ENCODE results near the gene CLEC11A. TPM values are rescaled to one million over a fixed set of nuclear protein-coding genes. Genes with fewer than 3 reads are reported as not detected.

The CLEC11A gene
- total and polyA plus RNA-seq, 2 of the 8 experiments (the other 6 are each of a cell fraction or from before 2014, with no cell fraction given) = 4.3 to 17.4 TPM

DNA sequence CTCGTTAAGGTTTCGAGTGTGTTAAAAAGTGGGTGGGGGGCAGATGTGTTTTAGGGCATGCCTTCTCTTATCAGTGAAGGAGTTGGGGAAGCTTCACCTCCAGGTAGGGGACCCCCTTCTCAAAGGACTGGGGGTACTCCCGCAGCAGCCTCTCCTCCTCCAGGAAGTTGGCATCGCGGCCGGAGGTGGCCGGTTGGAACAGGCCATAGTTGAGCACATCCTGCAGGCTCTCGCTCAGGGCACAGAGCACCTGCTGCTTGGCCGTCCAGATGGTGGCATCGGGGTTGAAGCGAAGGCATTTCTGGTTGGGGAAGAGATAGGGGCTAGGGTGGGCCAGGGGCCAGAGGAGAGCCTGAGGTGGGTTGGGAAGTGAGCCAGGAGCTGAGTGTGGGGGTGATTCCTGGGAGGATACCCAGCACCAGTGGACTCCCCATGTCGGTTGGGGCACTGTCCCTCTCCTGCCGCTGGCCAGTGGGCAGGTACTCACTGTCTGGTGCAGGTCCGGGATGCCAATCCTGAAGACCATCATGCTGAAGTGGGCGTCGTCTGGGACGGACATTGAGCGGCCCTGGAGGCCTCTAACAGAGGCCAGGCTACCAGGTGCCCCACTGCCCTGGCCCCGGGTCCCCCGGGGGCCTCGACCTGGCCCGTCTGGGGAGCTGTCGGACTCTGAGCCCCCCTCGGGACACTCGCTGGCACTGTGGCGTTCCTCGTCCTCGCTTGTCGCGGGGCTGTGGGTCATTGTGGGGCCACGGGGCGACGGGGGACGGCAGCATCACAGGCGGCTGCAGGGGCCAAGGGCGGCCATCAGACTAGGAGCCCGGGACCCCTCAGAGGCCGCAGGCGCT, 6.8 kb upstream of the CLEC11A start:
- H3K4me2 ChIP-seq (ENCODE audit: insufficient read depth in 1 of 2, low read depth in 2 of 2, low read length in 2 of 2) = no peak overlapping the region
- peaks cover 5 to 21% (median 10%) of the 10 kb centered on the region in 4 experiments for H3K4me1 ChIP-seq (replicated peaks in 1 of 4; ENCODE audit: control insufficient read depth in 3 of 4, insufficient read depth in 4 of 4, low read length in 3 of 4)
- no peak overlapping the region for H2BK120ac ChIP-seq (replicated peaks; ENCODE audit: low read depth, low read length)
- H3K79me2 ChIP-seq (ENCODE audit: control insufficient read depth in 1 of 2, insufficient read depth in 2 of 2, low read length in 2 of 2) = no peaks in the 10 kb centered on the region
- H2BK15ac ChIP-seq (ENCODE audit: low read length) = no peak overlapping the region
- no peak overlapping the region for H2AFZ ChIP-seq (ENCODE audit: low read length)
- H3K36me3 ChIP-seq (ENCODE audit: control insufficient read depth in 2 of 4, insufficient read depth in 4 of 4, low read length in 3 of 4) = no peaks in the 10 kb centered on the region; a peak in 2 of 8 replicates
- DNase-seq (ENCODE audit: low read depth in 1 of 2, low spot score in 2 of 2) (no peak), FAIRE-seq (no peak)
- no peak overlapping the region for H4K5ac ChIP-seq (ENCODE audit: insufficient read length, low read depth, low read length)
- ChIA-PET CTCF (ENCODE audit: partially characterized antibody) (interaction anchor here (0.8 to 2.1 kb wide), 9 partner anchors 9 to 167 kb away, joined by 3 to 7 read pairs (median 3); no protein-coding TSS in a partner anchor), POLR2A (ENCODE audit: partially characterized antibody) (interaction anchor here (0.9 to 1.7 kb wide), 6 partner anchors 11 to 86 kb away, joined by 3 to 4 read pairs (median 4); partner anchors contain the start of gene ACP4)
- H3K79me1 ChIP-seq (ENCODE audit: low read depth, low read length) = no peaks in the 10 kb centered on the region
- H3K23me2 ChIP-seq (ENCODE audit: low read depth, low read length) = peaks cover 3% of the 10 kb centered on the region; the same call in 1 of the 2 replicates
- no peak overlapping the region for H3K4me3 ChIP-seq (ENCODE audit: extremely low read depth in 1 of 4, insufficient read depth in 2 of 4, low read depth in 3 of 4, low read length in 4 of 4)
- no peak overlapping the region for H3K56ac ChIP-seq (replicated peaks; ENCODE audit: insufficient read length, low read depth, low read length)
- H2BK5ac ChIP-seq (ENCODE audit: low read depth, low read length) = no peak overlapping the region
- no peak overlapping the region for H3K23ac ChIP-seq (ENCODE audit: insufficient read length)
- H3K9me3 ChIP-seq (ENCODE audit: insufficient read depth in 2 of 2, low read depth in 1 of 2, low read length in 1 of 2) = no peaks in the 10 kb centered on the region
- H2BK12ac ChIP-seq (ENCODE audit: low read depth, low read length) = 0 out of 2 replicates have a peak overlapping the region, but pooled peaks have one; percentile 75
- WGBS, 2 experiments (ENCODE audit: extremely low coverage in 1 of 2, insufficient coverage in 1 of 2, insufficient read length in 1 of 2, insufficient replicate concordance in 2 of 2, low coverage in 1 of 2, low lambda C conversion rate in 2 of 2, missing lambda C conversion rate in 1 of 2) = 85% methylated on average over 27 of the region's 39 CpGs; no CpG with 5 or more reads in 1 of the 2 experiments
- no peak overlapping the region for H3K9ac ChIP-seq (replicated peaks in 1 of 4; ENCODE audit: extremely low read depth in 1 of 4, low read depth in 3 of 4, low read length in 3 of 4)
- H3K14ac ChIP-seq (ENCODE audit: insufficient read length) = no peak overlapping the region
- H2BK20ac ChIP-seq (ENCODE audit: low read length) = no peak overlapping the region
- no peak overlapping the region for H2AK5ac ChIP-seq (ENCODE audit: low read depth, low read length)
- no peak overlapping the region for H4K8ac ChIP-seq (ENCODE audit: extremely low read depth, insufficient read depth, low read length)
- no peak overlapping the region for H4K91ac ChIP-seq (replicated peaks; ENCODE audit: insufficient read length, low read length)
- peaks cover 0 to 17% (median 10%) of the 10 kb centered on the region in 4 experiments; a peak in 4 of 7 replicates for H3K27me3 ChIP-seq (replicated peaks in 1 of 4; ENCODE audit: control insufficient read depth in 3 of 4, extremely low read depth in 1 of 4, insufficient read depth in 3 of 4, low read length in 3 of 4)
- no peak overlapping the region for H3K27ac ChIP-seq (ENCODE audit: low read depth, low read length)
- H3K18ac ChIP-seq (ENCODE audit: extremely low read depth, low read length) = no peak overlapping the region
- no peak overlapping the region for H3K4ac ChIP-seq (replicated peaks; ENCODE audit: insufficient read length, low read depth, low read length)
- H4K20me1 ChIP-seq (replicated peaks in 1 of 2; ENCODE audit: control insufficient read depth in 1 of 2, insufficient read depth in 2 of 2, low read length in 2 of 2) = peaks cover 3 to 4% of the 10 kb centered on the region in 2 experiments
- TF ChIP-seq EZH2 (IDR thresholded peaks at IDR 0.05; ENCODE audit: low read depth, low read length, severe bottlenecking) (no peak), MAFK (IDR thresholded peaks at IDR 0.05; ENCODE audit: low read depth, low read length) (no peak), NANOG (IDR thresholded peaks at IDR 0.05; ENCODE audit: insufficient read depth, low read depth, low read length, poor library complexity, severe bottlenecking) (no peak), YY1 (IDR thresholded peaks at IDR 0.05; ENCODE audit: low read depth, low read length) (no peak), ZNF274 (IDR thresholded peaks at IDR 0.05; ENCODE audit: borderline replicate concordance, extremely low read depth, low read length) (no peak), EP300 (IDR thresholded peaks at IDR 0.05; ENCODE audit: borderline replicate concordance in 1 of 2, low read depth in 2 of 2, low read length in 2 of 2) (no peak)
- TF ChIP-seq, protein P1, sequence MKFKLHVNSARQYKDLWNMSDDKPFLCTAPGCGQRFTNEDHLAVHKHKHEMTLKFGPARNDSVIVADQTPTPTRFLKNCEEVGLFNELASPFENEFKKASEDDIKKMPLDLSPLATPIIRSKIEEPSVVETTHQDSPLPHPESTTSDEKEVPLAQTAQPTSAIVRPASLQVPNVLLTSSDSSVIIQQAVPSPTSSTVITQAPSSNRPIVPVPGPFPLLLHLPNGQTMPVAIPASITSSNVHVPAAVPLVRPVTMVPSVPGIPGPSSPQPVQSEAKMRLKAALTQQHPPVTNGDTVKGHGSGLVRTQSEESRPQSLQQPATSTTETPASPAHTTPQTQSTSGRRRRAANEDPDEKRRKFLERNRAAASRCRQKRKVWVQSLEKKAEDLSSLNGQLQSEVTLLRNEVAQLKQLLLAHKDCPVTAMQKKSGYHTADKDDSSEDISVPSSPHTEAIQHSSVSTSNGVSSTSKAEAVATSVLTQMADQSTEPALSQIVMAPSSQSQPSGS (IDR thresholded peaks at IDR 0.05; ENCODE audit: low read length) = no peak
- TF ChIP-seq, protein P2, sequence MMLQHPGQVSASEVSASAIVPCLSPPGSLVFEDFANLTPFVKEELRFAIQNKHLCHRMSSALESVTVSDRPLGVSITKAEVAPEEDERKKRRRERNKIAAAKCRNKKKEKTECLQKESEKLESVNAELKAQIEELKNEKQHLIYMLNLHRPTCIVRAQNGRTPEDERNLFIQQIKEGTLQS (IDR thresholded peaks at IDR 0.05; ENCODE audit: insufficient read depth, low read depth, low read length) = no peak
